ENCODE measurements around the gene ARHGAP29.

The ARHGAP29 gene

GRCh38 chr1:94234615-94235014, 2.8 kb downstream of the ARHGAP29 start:
- no peak for DNase-seq (ENCODE audit: low spot score)

- DNase-seq (ENCODE audit: low spot score) = no peak
Observed at GRCh38 chr1:94231746-94232145, 5.6 kb downstream of the ARHGAP29 start.

DNA sequence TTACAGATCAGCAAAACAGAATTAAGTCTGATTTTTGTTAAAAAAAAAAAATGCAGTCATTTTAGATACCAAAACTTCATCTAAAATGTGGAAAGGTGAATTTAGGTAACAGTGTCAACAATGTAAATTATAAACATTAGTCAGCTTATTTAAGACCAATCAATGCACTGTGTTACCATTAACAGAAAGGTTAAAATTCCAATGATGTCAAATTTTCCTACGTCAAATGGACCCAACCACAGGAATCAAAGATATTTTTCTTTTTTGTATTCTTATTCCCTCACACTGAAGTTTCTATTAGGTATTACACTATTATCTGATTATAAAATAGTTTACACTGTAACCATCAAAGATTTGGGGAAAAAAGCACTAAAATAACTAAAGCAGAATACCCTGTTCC, 6.5 kb downstream of the ARHGAP29 start:
- DNase-seq (ENCODE audit: low spot score) = no peak

DNA sequence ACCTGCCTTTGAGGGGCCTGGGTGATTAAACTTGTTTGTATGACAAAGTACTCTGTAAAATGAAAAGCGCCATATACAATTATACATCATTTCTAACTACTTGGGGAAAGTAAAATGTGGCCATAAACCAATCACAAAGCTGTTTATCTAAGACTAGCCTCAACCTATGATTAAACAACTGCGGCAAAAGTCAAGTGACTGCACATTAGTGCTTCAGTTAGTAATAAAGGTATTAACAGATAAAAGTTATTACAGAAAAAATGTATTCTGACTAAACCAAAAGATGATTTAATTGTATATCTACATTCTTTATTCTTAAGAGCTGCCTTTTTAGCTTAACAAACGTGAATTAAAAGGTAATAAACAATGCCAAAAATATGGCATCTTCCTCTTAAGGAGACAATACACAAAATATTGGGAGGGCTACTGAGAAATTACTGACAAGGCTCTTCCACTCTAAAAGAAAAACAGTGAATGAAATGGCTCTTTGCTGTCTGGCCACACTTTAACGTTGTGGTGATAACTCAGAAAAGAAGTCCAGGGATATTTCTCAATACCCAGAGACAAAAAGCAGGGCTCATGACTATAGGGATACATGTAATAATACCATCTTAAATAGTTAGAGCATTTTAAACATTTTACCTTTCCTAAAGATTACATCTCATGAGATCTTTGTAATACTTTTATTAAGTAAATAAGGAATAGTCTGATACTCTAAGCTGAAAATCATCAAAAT, 8.6 kb downstream of the ARHGAP29 start:
- no peak for DNase-seq (ENCODE audit: low spot score)

- DNase-seq (ENCODE audit: low spot score) = no peak
Observed at GRCh38 chr1:94227624-94228023, 9.8 kb downstream of the ARHGAP29 start.

- no peak for DNase-seq (ENCODE audit: low spot score)
Observed at GRCh38 chr1:94225845-94226244, 11.5 kb downstream of the ARHGAP29 start.

DNA sequence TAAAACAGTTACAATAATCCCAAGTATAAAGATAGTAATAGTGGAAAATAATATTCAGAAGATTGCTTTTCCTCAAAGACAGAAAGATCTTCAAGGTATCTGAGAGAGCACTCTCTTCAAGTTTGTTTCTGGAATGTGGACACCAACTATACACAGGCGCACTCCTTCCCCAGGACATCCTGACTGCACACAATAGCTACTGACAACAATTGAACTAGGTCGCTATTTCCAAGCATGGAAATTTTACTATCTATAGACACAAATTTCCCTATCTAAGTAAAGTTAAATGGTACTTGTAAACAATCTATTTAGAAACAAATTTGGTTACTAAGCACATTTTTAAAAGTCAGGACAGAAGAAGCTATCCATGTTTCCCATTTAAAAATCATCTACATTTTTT, 19.1 kb downstream of the ARHGAP29 start:
- DNase-seq (ENCODE audit: low spot score) = no peak

DNA sequence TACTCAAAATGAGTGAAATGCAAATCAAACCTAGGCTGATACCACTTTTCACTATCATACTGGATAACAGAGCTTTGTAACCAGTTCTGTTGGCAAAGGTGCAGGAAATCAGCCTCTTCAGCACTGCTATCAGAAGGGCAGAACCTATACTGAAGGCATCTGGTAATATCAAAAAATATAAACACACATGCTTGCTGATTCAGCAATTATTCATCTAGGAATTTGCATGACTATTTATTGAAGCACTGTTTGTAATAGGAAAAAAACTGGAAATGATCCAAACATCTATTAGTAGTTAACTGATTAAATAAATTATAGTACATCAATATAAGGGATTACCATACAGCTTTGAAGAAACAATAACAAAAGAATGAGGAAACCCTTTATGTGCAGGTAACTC, 21.4 kb downstream of the ARHGAP29 start:
- no peak for DNase-seq (ENCODE audit: low spot score)

DNA sequence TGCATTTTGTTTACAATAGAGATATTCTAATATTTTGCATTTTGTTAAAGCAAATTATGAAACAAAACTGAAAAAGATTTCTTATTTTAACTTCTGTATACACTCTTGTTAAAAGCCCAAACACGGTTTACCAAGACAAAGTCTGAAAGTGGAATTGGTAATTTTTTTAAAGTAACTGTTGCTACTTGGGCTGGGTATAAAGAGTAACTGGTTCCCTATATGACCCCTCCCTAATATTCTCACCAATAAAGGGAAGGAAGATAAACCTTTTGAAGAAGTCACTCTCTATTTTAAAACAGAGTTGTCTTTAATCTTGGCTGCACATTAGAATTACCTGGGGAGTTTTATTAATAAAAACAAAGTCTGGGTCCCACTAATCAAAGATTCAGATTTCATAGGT, 27.4 kb downstream of the ARHGAP29 start:
- no peak for DNase-seq (ENCODE audit: low spot score)

GRCh38 chr1:94209425-94209824, 28.0 kb downstream of the ARHGAP29 start:
- DNase-seq (ENCODE audit: low spot score) = no peak

DNA sequence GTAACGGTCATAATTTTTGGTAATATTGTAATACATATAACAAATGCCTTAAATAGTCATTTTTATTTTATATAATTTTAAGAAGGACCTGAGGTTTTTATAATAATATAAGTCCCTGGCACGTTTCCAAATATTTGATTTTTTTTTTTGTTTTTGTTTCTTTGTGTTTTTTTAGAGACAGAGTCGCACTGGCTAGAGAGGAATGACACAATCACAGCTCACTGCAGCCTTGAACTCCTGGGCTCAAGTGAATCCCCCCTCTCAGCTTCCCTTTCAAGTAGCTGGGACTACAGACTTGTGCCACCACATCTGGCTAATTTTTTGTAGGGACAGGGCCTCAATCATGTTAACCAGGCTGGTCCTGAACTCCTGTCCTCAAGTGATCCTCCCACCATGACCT, 29.7 kb downstream of the ARHGAP29 start:
- DNase-seq (ENCODE audit: low spot score) = no peak

GRCh38 chr1:94205639-94206038, 31.7 kb downstream of the ARHGAP29 start:
- no peak for DNase-seq (ENCODE audit: low spot score)

DNA sequence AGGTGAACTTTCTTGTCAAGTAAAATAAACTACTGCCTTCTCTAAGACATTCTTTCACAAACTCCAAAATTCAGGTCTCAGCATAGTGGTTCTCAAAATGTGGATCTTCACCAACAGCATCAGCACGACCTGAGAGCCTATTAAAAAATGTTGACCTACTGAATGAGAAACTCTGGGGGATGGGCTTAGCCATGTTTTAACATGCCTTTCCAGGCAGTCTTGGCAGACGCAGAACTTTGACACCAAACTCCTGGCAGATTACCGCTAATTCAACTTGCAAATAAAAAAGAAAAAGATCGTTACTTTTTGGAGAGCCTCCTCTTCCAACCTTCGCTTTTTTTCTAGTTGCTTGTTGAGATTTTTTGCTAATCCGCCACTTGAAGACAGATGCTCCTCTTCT, 35.1 kb downstream of the ARHGAP29 start:
- DNase-seq (ENCODE audit: low spot score) = no peak

GRCh38 chr1:94199398-94199797, 38.0 kb downstream of the ARHGAP29 start:
- DNase-seq (ENCODE audit: low spot score) = no peak

DNA sequence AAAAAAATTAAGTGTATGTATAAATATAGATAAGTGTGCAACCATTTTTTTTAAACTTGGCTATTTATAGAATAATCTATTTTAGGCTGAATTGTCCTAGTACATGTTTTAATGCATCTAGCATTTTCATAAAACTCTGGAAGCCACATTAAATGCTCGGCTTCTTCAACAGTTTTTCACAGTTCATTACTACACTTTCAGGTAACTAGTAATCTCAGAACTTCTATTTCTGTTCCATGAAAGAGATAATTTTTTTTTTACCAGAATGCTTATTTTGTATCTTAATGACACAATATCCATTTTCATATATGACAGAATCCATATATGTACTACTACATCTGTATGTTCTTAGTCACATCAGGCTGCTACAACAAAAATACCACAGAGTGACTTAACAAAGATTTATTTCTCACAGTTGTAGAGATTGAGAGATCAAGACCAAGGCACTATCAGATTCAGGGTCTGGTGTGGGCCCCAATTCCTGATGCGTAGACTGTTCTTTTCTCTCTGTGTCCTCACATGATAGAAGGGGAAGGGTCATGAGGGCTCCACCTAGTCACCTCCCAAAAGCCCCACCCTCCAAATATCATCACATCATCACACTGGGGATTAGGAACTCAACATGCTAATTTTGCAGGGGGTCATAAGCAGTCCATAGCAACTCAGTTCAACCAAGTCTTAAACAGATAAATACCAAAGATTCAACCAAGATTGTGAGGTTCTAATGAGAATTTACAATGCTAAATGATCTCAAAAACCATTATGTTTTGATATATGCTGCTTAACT, 43.1 kb downstream of the ARHGAP29 start:
- no peak for DNase-seq (ENCODE audit: low spot score)

DNA sequence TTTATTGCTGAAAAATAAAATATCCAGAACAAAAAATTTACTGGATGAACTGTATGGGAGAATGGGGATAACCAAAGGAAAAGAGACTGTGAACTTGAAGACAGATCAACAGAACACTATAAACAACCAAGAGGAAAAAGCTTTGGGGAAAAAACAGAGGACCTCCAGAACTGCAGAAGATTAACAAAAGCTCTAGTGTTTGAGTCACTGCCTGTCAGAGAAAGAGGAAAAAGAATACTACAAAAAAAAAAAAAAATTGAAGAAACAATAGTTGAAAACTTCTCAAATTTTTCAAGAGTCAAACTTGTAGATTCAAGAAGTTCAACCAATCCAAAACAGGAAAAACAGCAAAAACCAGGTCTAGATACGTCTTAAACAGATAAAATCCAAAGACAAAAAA, 44.3 kb downstream of the ARHGAP29 start:
- no peak for DNase-seq (ENCODE audit: low spot score)

- DNase-seq (ENCODE audit: low spot score) = no peak
Observed at GRCh38 chr1:94191216-94191615, 46.2 kb downstream of the ARHGAP29 start.

- DNase-seq (ENCODE audit: low spot score) = no peak
Observed at GRCh38 chr1:94186946-94187345, 50.4 kb downstream of the ARHGAP29 start.

GRCh38 chr1:94183197-94183815, 54.1 kb downstream of the ARHGAP29 start:
- DNase-seq (ENCODE audit: low spot score) = no peak

GRCh38 chr1:94182191-94182590, 55.2 kb downstream of the ARHGAP29 start:
- no peak for DNase-seq (ENCODE audit: low spot score)

DNA sequence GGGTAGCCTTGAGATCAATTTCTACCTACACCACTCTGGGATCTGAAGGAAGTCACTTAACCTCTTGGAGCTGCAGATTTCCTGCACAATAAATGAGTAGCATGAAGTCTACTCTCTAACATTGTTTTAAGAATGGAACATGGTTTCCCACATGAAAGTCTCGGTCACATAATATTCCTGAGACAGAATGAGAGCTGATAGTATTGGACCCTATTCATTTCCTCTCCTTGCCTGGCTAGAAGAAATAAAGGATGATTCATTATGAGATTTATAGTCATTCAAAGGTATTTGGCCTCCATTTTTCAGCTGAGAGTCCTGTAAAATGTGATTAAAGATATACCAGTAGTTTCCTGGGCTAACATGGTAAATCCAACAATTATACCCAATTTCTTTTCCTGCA, 56.7 kb downstream of the ARHGAP29 start:
- no peak for DNase-seq (ENCODE audit: low spot score)

GRCh38 chr1:94178901-94179300, 58.5 kb downstream of the ARHGAP29 start:
- DNase-seq (ENCODE audit: low spot score) = no peak

DNA sequence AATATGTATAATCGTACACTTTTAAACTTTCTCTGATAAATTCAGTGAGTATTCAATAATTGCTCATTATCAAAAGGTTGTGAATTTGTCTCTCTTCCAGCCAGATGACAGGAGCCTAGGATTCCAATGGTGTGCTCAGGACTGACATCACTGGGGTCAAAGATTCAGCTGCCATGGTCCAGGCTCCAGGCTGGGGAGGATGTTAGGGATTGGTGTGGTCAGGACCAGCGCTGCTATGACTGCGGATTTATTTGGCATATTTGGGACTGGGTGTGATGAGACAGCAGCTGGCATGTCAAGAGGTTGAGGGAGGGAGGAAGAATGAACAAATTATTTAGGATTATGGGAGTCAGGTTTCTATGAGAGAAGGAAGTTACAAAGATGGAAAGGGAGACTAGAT, 68.3 kb downstream of the ARHGAP29 start:
- DNase-seq (ENCODE audit: low spot score) = no peak
